Measurements from ENCODE around the gene RCAN2.

DNA sequence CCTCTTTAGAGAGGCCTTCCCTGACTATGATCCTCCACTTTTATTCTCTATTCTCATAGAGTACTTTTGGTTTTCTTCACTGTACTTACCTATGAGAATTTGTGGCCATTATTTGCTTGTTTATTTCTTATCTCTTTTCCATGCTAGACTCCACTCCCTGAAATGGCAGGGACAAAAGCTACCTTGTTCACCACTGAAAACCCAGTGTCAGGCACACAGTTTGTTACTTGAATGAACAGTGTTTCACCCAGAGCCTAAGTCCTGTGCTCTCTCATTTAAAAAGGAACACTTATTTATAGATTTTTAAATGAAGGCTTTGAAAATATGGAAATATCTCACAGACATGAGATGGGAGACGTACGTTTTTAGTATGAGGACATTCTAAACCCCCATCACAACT is 272.8 kb downstream of the RCAN2 start:
- TF ChIP-seq CTCF (IDR thresholded peaks at IDR 0.05) (no peak), POLR2A (IDR thresholded peaks at IDR 0.05) (no peak)

Measured in ovary (tissue), 3 donors.